ENCODE measurements around the gene ATF2. TPM values are rescaled to one million over a fixed set of nuclear protein-coding genes. Genes with fewer than 3 reads are reported as not detected.
A peak's percentile ranks its signal among the peaks of the same experiment; 100 is the strongest.

The ATF2 gene
- total RNA-seq, 2 donors from 2014 or later = 32.4 to 46.4 TPM

DNA sequence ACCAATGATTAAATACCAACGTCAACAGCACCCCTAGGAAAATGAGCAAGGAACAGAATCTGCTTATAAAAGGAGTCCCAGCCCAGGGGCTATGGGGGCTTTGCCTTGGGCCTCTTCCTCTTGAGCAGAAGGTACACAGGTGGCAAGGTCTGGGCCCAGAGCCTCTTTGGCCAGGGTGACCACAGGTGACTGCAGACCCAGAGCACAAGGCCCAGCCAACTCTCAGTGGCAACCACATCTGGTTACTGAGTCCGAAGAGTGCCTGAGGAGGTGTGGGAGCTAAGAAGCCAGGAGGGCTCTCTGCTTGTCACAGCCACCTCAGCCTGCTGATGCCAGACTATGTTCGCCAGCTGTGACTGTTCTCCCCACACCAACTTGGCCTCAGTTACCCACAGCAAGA is 128.5 kb downstream of the ATF2 start:
- intact Hi-C loops (cut with DNase I) = loop anchor here (5.0 kb wide), 1 partner anchor 243 kb away; no protein-coding TSS in a partner anchor
- Histone ChIP-seq H3K4me3 (no peak overlapping the region), H3K4me1 (no peaks in the 10 kb centered on the region), H3K9ac (ENCODE audit: low read depth in 2 of 2, low read length in 2 of 2) (no peak overlapping the region), H3K9me3 (no peaks in the 10 kb centered on the region), H3K27me3 (no peaks in the 10 kb centered on the region), H3K36me3 (no peaks in the 10 kb centered on the region), H3K27ac (no peak overlapping the region)
- no peak for DNase-seq
- no peak for TF ChIP-seq CTCF (IDR thresholded peaks at IDR 0.05)

DNA sequence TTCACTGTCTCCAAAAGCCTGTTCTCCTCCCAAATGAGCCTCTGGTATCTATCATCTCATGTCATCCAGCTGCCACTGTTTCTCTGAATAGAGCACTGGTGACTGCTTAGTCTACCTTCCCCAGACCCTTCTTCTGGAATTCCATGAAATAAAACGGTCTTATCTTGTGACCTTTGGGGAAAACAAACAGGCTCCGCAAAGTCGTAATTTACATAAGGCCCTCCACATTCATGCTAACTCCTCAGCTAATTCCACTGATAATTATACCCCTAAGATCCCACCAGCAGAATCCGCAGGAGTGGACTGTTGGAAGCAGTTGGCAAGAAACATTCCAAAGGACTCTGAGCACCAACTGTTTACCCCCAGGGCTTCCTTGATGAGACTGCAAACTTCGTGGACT is 129.0 kb downstream of the ATF2 start:
- DNase-seq = no peak
- no peaks in the 10 kb centered on the region for H3K36me3 ChIP-seq
- no peak for TF ChIP-seq CTCF (IDR thresholded peaks at IDR 0.05)
- no peaks in the 10 kb centered on the region for H3K4me1 ChIP-seq
- intact Hi-C loops (cut with DNase I) = loop anchor here (5.0 kb wide), 1 partner anchor 243 kb away; no protein-coding TSS in a partner anchor
- no peak overlapping the region for H3K4me3 ChIP-seq
- no peak overlapping the region for H3K9ac ChIP-seq (ENCODE audit: low read depth in 2 of 2, low read length in 2 of 2)
- H3K9me3 ChIP-seq = no peaks in the 10 kb centered on the region
- H3K27ac ChIP-seq = no peak overlapping the region
- H3K27me3 ChIP-seq = no peaks in the 10 kb centered on the region

DNA sequence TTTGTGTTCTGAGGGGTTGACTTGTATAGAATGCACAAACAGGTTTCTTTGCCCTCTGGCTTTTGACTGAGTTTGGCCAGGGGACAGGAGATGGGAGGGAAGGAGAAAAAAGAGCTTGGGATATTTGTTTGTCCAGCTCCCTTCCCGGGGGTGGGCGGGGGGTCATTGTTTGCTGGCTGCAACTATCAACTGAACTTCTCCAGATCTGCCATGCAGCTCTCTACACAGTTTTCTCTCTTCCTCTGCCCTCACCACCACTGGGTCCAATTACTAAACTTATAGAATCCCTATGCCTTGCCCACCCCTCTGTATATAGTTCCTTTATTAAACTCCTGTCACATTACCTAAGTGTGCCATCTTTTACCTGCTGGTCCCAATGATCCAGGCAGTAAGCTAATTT is 130.1 kb downstream of the ATF2 start:
- Histone ChIP-seq H3K4me1 (no peaks in the 10 kb centered on the region), H3K27ac (no peak overlapping the region), H3K9ac (ENCODE audit: low read depth in 2 of 2, low read length in 2 of 2) (no peak overlapping the region), H3K27me3 (no peaks in the 10 kb centered on the region), H3K9me3 (no peaks in the 10 kb centered on the region), H3K4me3 (no peak overlapping the region), H3K36me3 (no peaks in the 10 kb centered on the region)
- DNase-seq = no peak
- intact Hi-C loops (cut with DNase I) = loop anchor here (5.0 kb wide), 1 partner anchor 244 kb away; no protein-coding TSS in a partner anchor
- TF ChIP-seq CTCF (IDR thresholded peaks at IDR 0.05) = no peak

DNA sequence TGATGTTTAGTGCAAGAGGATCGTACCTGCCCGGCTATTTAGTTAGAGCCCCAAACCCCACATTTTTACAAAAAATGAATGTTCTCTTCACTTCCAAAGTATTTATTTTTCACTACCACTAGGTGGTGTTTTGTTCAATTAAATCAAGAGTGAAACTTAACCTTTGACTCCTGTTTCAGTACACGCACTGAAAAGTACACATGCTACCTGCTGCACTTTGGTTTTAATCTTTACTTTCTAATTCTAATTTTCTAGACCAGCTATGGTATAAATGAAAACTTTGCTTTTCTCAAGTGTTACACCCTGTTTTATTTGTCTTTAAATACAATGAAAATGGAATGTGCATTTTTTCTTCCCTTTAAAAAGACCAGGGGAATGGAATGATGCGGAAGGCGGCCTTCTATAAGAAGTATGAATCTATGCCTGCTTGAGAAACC is 131.4 kb downstream of the ATF2 start:
- Histone ChIP-seq H3K9me3 (no peaks in the 10 kb centered on the region), H3K36me3 (no peaks in the 10 kb centered on the region), H3K9ac (ENCODE audit: low read depth in 2 of 2, low read length in 2 of 2) (no peak overlapping the region), H3K4me3 (no peak overlapping the region), H3K4me1 (no peaks in the 10 kb centered on the region), H3K27me3 (no peaks in the 10 kb centered on the region), H3K27ac (no peak overlapping the region)
- intact Hi-C loops (cut with DNase I) = loop anchor here (5.0 kb wide), 1 partner anchor 246 kb away; no protein-coding TSS in a partner anchor
- peak; percentile 48 for TF ChIP-seq CTCF (IDR thresholded peaks at IDR 0.05)
- no peak for DNase-seq

- no peak for TF ChIP-seq CTCF (IDR thresholded peaks at IDR 0.05)
- H3K9me3 ChIP-seq = no peaks in the 10 kb centered on the region
- no peak overlapping the region for H3K9ac ChIP-seq (ENCODE audit: low read depth in 2 of 2, low read length in 2 of 2)
- no peak overlapping the region for H3K4me3 ChIP-seq
- H3K4me1 ChIP-seq = no peaks in the 10 kb centered on the region
- intact Hi-C loops (cut with DNase I) = loop anchor here (5.0 kb wide), 1 partner anchor 246 kb away; no protein-coding TSS in a partner anchor
- H3K36me3 ChIP-seq = no peaks in the 10 kb centered on the region
- no peak for DNase-seq
- H3K27ac ChIP-seq = no peak overlapping the region
- no peaks in the 10 kb centered on the region for H3K27me3 ChIP-seq
These were observed 132.2 kb downstream of the ATF2 start for GRCh38 chr2:175035806-175036205.
